HS-5 (cell line): ENCODE results near the gene COL6A2.

Experiments
- DNase-seq: peaks from one replicate; pipeline ENCODE4 v3.0.0-alpha.2; 2012; ENCODE audit warnings: low read depth

The COL6A2 gene

GRCh38 chr21:46114963-46115362 lies 17.1 kb downstream of the COL6A2 start:
- DNase-seq, result no peak

GRCh38 chr21:46115441-46116188 lies 17.7 kb downstream of the COL6A2 start:
- DNase-seq, result no peak

GRCh38 chr21:46116189-46116775 lies 18.4 kb downstream of the COL6A2 start:
- DNase-seq, result no peak

DNA sequence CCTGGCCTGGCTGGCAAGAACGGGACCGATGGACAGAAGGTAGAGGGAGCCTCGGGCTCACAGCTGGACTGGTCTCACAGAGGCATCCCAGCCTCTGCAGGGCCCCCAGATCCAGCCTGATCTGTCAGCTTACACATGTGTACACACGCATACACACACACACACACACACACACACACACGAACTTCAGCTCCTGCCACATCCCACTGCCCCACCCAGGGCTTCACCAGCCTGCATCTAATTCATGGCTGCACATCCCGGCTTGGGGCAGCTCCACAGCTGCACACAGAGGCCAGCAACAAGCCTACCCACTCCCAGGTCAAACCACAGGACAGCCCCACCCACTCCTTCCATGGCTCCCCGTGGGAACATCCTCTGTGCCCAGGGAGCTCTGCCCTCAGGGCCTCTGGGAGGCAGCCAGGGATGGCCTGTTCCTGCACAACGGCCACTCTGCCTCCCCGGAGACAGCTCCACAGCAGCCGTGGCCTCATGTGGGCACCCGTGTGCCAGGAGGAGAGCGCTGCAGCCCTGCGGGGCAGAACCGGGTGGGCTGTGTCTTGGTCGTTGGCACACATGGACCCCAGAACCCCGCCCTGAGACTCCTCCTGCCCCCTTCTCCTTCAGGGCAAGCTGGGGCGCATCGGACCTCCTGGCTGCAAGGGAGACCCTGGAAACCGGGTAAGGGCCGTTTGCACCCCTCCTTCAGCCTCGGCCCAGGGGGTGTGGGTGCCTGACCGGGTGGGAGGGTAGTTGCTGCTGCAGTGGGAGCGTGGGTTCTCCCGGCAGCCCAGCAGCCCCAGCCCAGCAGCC lies 19.1 kb downstream of the COL6A2 start:
- DNase-seq, result no peak

DNA sequence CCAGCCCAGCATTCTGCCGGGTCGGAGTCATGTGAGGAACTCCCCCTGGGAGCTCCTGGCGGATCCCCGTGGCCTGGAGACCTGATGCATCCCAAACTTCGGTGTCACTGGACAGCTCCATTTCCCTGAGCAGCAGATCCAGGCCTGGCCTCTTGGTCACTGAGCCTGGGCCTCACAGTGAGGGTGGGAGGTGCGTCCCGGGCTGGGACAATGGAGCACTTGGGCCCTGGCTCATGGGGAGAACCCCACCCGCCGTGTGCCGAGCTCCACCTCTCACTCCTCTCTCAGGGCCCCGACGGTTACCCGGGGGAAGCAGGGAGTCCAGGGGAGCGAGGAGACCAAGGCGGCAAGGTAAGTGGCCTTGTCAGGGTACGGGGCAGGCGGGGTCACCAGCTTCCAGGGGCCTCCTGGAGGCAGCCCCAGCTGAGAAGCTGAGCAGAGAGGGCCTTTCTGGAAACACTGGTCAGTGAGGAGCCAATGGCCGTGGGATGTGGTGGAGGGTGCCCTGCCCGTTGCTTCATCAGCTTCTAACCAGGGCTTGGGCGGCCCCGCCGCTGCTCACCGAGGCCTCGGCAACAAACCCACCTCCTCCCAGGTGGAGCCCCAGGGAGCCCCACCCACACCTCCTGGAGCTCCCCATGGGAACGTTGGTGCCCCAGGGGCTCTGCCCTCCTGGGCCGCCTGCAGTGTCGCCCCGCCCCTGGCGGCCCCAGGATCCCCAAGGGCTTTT lies 19.8 kb downstream of the COL6A2 start:
- no peak for DNase-seq

DNA sequence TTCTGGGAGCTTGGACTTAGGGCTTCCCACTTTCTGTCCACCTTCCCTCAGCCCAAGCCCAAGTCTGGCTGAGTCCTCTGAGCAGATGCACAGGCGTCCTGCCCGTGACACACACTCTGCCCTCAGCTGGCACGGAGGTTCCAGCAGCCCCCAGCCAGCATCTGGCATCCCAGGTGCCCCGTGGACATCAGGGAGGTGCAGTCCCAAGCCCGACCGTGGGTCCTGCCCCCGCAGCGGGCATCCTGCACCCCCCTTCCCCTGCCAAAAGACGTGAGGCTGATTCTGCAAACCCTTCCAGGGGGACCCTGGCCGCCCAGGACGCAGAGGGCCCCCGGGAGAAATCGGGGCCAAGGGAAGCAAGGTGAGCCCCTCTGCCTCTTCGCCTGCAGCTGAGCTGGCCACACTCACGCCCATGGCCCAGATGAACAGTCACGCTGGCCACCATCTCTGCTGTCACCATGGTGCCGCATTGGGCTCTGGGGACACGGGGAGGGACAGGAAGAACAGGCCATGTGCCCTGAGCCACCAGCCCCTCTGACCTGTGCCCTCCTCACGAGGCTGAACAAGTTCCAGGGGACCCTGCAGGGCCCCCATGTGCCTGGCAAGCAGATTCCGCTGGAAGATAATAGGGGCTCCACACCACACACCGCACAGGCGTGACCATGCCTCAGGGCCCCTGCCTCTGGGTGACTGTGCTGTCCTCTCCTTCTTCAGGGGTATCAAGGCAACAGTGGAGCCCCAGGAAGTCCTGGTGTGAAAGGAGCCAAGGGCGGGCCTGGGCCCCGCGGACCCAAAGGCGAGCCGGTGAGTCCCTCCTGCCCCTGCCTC lies 20.6 kb downstream of the COL6A2 start:
- no peak for DNase-seq

- DNase-seq, result no peak
Measured at GRCh38 chr21:46119144-46119636, 21.3 kb downstream of the COL6A2 start.

GRCh38 chr21:46119637-46120271 lies 21.8 kb downstream of the COL6A2 start:
- no peak for DNase-seq

DNA sequence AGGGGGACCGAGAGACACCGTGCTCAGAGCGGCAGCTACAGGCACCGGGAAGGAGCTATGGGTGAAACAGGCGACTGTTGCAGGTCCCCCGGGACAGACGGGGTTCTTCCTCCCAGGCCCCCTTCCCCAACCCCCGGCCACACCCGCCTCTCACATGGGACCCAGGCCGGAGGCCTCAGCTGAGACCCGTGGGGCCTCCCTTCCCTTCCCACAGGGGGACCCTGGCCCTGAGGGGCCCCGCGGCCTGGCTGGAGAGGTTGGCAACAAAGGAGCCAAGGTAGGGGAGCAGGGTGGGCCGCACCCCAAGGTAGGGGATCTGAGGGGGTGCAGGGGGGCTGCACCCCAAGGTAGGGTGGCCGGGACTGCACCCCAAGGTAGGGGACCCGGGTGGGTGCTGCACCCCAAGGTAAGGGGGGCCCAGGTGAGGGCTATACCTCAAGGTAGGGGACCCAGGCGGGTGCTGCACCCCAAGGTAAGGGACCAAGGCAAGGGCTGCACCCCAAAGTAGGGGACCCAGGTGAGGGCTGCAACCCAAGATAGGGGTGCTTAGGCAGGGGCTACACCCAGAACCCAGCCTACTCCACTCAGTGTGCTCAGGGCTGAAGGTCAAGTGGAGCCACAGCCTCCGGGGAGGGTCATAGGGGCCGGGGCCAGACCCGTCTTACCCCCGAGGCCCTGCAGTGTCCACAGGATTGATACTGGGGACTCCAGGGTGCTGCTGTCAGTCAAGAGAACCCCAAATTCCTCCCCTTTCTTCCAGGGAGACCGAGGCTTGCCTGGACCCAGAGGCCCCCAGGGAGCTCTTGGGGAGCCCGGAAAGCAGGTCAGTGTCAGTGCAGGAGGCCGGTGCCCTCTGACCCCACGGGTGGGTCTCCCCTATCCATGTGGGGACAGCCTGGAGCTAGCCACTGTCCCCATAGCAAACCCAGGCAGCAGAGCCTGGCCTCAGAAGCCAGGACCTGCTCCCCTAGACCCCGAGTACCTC lies 22.7 kb downstream of the COL6A2 start:
- no peak for DNase-seq

GRCh38 chr21:46121286-46122221 lies 23.6 kb downstream of the COL6A2 start:
- no peak for DNase-seq

DNA sequence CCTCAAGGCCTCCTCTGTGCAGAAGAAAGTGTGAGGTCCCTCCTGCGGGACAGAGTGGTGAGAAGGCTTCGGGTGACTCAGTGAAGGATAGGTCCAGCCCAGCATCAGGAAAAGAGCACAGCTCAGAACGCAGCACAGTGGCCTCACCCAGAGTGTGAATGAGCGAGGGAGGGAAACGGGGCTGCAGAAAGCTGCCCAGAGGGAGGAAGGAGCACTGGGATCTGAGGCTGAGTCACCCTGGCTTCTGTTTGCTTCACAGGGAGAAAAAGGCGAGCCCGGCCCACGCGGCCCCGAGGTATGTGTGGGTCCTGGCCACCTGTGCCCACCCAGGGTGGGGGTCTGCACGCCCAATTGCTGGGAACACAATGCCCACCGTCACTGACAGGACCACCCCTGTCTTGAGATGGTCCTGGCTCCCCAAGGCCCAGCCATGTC lies 24.3 kb downstream of the COL6A2 start:
- DNase-seq, result no peak

GRCh38 chr21:46122758-46123683 lies 25.1 kb downstream of the COL6A2 start:
- DNase-seq, result no peak

GRCh38 chr21:46124083-46124925 lies 26.4 kb downstream of the COL6A2 start:
- DNase-seq, result no peak

DNA sequence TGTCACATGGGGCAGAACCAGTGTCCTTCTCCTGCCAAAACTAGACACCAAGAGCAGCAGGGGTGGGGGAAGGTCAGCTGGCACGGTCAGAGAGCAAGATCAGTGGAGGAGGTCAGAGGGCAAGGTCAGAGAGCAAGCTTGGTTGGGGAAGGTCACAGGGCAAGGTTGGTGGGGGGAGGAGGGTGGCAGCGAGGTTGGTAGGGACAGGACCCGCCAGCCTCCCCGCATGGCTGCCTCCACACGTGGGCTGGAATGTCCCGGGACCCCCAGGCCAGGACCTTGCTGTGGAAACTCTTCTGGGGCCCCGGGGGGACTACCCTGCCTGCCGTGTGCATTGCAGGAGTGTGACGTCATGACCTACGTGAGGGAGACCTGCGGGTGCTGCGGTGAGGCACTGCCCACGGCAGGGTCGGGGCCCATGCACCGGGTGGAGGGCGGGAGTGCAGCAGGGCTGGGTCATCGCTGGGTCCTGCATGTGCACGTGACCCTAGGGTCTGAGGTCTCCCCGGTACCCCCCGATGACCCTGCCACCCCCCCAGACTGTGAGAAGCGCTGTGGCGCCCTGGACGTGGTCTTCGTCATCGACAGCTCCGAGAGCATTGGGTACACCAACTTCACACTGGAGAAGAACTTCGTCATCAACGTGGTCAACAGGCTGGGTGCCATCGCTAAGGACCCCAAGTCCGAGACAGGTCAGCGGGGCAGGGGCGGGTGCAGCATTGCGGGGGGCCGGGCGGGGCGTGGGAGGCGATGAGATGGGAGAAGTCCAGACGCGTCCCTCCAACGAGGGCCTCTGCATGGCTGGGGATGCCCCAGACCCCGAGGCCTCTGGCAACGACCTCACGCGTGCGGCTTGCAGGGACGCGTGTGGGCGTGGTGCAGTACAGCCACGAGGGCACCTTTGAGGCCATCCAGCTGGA lies 27.3 kb downstream of the COL6A2 start:
- DNase-seq, result no peak

GRCh38 chr21:46125846-46126301 lies 28.0 kb downstream of the COL6A2 start:
- DNase-seq, result no peak
